GM19035 (cell line): ENCODE results near the gene RPL38.

Source experiments
- ATAC-seq: cut with Tn5 transposase; IDR thresholded peaks from one replicate; pipeline ENCODE4 v1.9.1; 2021; ENCODE audit not compliant: unreplicated experiment

Gene RPL38

DNA sequence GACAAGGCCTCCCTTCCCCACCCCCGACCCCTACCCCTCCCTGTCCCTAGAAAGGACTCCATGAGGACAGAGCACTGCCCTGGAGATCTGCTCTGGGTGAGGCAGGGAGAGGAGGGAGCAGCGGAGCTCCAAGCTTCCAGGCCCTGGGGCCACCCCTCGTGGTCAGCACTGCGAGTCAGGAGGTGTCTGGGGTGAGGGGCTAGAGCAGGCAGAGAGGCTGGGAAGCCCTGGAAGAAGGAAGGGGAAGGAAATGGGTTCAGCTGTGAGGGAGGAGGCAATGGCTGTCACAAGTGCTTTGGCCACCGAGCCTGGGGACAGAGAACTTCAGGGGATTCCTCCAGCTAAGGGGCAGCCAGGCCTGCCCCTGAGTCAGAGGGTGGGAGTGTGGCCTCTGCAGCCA lies 42.4 kb downstream of the RPL38 start:
- no peak for ATAC-seq

DNA sequence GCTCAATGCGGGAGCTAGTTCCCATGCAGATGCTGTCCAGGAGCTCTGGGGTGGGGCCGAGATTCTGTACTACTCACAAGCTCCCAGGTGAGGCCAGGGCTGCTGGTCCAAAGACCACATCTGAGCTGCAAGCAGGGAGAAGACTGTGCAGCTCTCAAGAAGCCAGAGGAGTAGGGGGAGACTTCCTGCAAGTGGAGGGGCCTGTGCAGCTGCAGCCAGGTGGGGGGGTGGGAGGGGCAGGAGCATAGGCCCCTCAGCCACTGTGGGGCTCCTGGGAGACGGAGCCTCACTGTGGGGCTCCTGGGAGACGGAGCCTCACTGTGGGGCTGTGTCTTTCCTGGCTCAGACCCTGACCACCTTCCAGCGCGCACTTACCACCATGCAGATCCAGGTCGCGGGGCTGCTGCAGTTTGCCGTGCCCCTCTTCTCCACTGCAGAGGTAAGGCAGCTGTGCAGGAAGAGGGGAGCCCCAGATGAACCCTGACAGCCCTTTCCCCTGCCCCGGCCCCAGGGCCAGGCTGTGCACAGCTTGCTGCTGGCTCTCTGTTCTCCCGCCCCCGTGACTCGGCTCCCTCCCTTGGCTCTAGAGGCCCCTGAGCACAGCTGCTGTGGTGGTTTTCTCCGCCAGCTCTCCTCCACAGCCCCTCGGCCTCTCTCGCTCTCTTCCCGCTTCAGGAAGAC lies 46.3 kb downstream of the RPL38 start:
- ATAC-seq, result no peak

DNA sequence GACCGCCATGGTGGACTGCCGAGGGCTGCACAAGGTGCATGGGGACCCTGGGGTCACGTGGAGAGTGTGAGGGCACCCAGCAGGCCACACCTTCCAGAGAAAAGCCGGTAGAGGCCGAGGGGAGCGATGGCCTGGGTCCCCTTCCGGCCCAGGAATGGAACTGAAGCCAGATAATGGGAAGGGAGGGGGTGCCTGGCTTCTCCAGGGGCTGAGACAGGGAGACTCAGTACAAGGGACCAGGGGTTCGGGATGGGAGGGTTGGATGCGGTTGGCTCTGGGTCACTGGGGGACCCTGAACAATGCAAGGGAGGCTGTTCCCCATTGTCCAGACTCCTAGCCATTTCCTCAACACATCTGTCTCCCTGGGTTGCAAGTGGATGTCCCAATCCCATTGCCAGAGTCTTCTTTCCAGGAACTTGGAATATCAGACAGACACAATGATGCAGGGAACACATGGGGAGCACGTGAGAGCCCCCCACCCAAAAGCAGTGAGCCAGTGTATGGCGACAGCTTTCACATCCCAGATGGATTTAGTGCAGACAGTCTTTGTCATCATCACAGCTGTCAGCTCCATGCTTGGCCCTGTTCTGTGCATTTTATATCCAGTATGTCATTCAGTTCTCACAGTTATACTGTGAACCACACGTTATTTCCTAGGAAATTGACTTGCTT lies 47.0 kb downstream of the RPL38 start:
- ATAC-seq, result no peak

DNA sequence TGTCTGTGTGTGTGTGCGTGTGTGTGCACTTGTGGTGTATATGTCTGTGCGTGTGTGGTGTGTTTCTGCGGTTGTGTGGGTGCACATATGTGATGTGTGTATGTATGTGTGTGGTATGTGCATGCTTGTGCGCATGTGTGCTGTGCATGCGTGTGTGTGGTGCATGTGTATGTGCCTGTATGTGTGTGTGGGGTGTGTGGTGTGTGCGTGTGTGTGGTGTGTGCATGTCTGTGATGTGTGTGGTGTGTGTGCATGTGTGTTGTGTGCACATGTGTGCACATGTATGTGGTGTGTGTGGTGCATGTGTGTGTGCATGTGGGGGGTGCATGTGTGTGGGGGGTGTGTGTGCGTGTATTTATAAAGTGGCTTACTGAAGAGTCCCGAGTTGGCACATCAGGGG lies 47.6 kb downstream of the RPL38 start:
- ATAC-seq, result no peak

GRCh38 chr17:74251569-74251968 lies 48.1 kb downstream of the RPL38 start:
- no peak for ATAC-seq

DNA sequence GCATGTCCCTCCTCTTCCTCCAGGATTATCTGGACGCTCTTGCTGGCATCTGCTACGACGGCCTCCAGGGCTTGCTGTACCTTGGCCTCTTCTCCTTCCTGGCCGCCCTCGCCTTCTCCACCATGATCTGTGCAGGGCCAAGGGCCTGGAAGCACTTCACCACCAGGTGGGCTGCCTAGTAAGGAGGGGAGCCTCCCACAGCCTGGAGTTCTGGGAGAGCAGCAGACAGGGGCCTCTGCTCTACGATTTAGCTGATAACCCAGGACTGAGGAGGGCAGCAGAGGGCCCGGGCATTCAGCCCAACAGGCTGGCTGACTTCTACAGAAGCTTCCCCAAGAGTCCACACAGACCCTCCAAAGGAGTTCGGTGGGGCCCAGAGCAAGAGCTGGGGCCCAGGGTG lies 48.7 kb downstream of the RPL38 start:
- no peak for ATAC-seq

DNA sequence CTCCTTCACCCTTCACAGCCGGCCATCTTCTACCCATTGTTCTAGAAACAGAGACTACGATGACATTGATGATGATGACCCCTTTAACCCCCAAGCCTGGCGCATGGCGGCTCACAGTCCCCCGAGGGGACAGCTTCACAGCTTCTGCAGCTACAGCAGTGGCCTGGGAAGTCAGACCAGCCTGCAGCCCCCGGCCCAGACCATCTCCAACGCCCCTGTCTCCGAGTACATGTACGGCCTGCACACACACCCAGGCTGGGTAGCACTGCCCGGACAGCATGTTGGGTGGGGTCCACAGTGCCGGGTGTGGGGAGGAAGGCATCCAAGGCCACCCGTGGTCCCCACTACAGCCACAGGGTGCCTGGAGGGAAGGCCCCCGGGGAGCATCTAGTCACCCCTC lies 49.6 kb downstream of the RPL38 start:
- ATAC-seq, result no peak

GRCh38 chr17:74257311-74257710 lies 53.8 kb downstream of the RPL38 start:
- no peak for ATAC-seq

DNA sequence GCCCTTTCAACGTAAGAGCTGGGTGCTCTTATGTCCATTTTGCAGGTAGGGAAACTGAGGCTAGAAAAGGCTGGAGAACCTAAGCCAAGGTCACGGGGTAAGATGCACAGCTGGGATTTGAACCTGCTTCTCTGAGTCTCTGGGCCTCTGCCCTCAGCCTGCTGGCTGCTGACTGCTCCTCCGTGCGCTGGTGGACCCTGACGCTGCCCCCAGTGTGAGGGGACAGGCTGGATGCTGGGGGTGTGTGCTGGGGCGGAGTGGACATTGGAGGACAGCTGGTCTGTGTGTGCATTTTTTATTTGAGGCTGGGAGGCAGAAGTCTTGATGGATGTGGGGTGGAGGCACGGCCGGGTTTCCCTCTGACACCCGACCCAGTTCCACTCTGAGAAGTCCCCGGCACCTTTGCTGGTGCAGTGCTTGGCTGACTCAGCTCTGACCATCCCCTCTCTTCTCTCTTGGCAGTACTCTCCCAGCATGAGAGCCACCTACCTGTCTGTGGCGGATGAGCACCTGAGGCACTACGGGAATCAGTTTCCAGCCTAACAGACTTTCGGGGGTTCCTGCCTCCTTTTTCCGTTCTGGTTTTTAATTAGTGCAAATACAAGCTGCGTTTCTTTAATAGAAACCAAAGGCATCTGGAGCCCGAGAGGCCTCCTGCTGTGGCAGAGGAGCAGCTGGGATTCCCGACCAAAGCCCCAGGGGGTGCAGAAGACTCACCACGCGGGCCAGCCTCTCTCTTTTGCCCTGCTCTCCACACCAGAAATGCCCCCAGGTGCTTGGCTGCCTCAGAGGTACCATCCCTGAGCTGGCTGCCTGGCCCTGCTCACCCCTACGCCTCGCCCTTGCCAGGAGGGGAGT lies 56.4 kb downstream of the RPL38 start:
- no peak for ATAC-seq
